Muscle layer of duodenum (tissue), 2 donors: ENCODE data around the gene SMIM24.
A peak's percentile ranks its signal among the peaks of the same experiment; 100 is the strongest.

ENCODE experiments used
- H3K27ac ChIP-seq: one replicate; pipeline ENCODE4 v1.7.0; 2013; ENCODE audit warnings: mild to moderate bottlenecking, low read length
- H3K27me3 ChIP-seq: one replicate; pipeline ENCODE4 v1.7.0; 2013; ENCODE audit warnings: low read depth, mild to moderate bottlenecking, control low read depth, low read length
- H3K36me3 ChIP-seq, 2 donors: one replicate each; pipeline ENCODE4 v1.7.0; 2013; ENCODE audit warnings: low read length in 2 of 2, control low read depth in 1 of 2, mild to moderate bottlenecking in 1 of 2; ENCODE audit not compliant: insufficient read depth in 2 of 2, control insufficient read depth in 1 of 2
- H3K4me1 ChIP-seq, 2 donors: one replicate each; pipeline ENCODE4 v1.7.0; 2013; ENCODE audit warnings: low read length in 2 of 2, mild to moderate bottlenecking in 2 of 2, control low read depth in 1 of 2, moderate library complexity in 1 of 2; ENCODE audit not compliant: insufficient read depth in 2 of 2, control insufficient read depth in 1 of 2
- H3K4me3 ChIP-seq, 2 donors: one replicate each; pipeline ENCODE4 v1.7.0; 2013; ENCODE audit warnings: low read length in 2 of 2, low read depth in 1 of 2, mild to moderate bottlenecking in 1 of 2
- H3K9me3 ChIP-seq, 2 donors: one replicate each; pipeline ENCODE4 v1.7.0; 2013; ENCODE audit warnings: low read length in 2 of 2, control low read depth in 1 of 2, mild to moderate bottlenecking in 1 of 2; ENCODE audit not compliant: control insufficient read depth in 1 of 2
- donor health status: healthy.

SMIM24 gene

DNA sequence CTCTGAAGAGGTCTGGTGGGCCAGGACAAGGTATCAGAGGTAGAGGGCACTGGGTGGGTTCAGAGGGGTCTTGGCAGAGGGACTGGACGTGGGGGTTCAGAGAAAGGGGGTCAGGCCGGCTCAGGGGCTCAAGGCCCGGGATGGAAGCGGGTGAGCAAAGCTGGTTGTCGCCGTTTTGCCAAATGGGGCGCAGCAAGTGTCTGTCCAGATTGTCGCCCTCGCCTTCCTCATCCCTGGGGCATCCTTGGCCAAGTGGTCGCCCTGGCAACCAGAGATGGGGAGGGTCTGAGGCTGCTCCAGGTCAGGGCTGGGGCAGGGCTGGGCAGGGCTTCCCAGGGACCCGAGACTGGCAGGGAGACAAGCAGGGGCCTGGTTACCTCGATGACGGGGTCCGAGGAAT is 13.3 kb upstream of the SMIM24 start:
- Histone ChIP-seq H3K9me3 (no peaks in the 10 kb centered on the region), H3K4me1 (peaks cover 0 to 1% of the 10 kb centered on the region in 2 donors), H3K4me3 (no peak overlapping the region), H3K27me3 (no peaks in the 10 kb centered on the region), H3K27ac (no peak overlapping the region), H3K36me3 (peaks cover 9 to 58% of the 10 kb centered on the region in 2 donors)

DNA sequence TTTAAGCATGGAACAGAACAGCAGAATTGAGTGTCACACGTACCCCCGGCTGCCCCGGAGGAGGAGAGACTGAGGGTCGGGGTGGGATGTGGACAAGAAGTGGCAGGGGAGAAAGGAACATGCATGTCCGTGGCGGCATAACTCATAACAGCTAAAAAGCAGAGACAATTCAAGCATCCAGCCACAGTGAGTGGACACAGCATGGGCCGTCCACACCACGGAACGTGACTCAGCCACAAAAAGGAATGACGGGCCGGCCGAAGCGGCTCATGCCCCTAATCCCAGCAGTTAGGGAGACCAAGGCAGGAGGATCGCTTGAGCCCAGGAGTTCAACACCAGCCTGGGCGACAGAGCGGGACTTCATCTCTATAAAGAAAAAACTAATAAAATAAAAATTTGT is 12.6 kb upstream of the SMIM24 start:
- H3K9me3 ChIP-seq, result no peaks in the 10 kb centered on the region
- no peak overlapping the region for H3K27ac ChIP-seq
- H3K4me1 ChIP-seq, result no peaks in the 10 kb centered on the region
- H3K36me3 ChIP-seq, result peaks cover 9 to 58% of the 10 kb centered on the region in 2 donors
- no peak overlapping the region for H3K4me3 ChIP-seq
- no peaks in the 10 kb centered on the region for H3K27me3 ChIP-seq

DNA sequence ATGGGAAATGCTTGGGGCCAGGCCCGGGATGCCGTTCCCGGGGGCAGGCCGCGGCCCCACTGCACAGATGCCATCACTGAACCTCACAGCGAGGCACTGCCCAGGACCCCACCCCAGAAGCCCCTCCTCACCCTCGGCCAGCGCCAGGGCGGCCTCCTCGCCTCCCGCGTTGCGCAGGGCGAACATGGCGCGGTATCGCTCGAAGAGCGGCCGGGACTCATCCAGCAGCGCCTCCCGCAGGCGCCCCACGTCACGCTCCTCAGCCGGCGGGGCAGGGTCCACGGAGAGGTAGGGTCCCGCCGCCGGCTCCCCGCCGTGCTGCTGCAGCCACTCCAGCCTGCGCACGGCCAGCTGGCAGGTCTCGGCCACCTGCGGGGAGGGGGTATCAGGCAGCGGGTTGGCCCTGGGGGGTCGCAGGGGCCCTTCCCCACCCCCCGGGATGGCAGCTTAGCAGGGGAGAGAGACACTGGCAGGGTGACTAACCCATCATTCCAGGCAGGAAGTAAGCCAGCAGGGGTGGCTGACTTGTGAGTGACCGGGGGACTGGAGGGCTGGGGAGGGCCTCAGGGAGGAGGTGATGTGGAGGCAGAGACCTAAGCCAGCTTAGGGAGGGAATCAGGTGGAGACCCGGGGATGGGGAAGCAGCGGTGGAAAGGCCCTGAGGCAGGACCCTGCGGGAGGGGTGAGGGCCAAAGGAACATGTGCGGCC is 12.0 kb upstream of the SMIM24 start:
- no peak overlapping the region for H3K27ac ChIP-seq
- peaks cover 9 to 58% of the 10 kb centered on the region in 2 donors for H3K36me3 ChIP-seq
- H3K9me3 ChIP-seq, result no peaks in the 10 kb centered on the region
- no peaks in the 10 kb centered on the region for H3K27me3 ChIP-seq
- no peaks in the 10 kb centered on the region for H3K4me1 ChIP-seq
- no peak overlapping the region for H3K4me3 ChIP-seq

DNA sequence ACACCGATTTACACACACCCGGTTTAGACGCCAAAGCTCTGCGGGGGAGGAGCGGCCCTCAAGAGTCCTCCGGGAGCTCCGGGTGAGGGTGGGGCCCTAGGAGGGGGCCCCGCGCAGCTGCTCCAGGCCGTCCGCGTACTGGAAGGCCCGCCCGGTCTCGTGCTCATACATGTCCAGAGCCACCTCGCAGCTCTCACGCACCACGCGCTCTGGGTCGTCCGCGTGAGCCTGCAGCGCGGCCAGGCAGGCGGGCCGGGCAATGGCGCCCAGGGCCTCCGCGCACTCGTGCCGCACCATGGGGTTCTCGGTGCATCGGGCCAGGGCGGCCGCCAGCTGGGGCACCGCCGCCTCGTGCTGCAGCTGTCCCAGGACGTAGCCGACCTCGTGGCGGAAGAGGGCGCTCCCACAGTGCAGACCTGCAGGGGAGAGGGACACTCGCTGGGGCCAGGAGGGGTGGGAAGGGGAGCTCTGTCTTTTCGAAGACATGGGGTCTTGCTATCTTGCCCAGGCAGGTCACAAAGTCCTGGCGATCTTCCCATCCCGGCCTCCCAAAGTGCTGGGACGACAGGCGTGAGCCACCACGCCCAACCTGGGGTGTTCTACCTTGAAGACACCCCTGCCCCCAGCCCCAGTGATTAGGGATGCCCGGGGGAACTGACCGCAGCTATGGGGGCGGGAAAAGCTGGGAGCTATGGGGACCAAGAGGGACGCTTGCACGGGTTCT is 11.2 kb upstream of the SMIM24 start:
- H3K9me3 ChIP-seq, result no peaks in the 10 kb centered on the region
- H3K36me3 ChIP-seq, result peaks cover 9 to 51% of the 10 kb centered on the region in 2 donors
- no peak overlapping the region for H3K27ac ChIP-seq
- no peak overlapping the region for H3K4me3 ChIP-seq
- H3K4me1 ChIP-seq, result no peaks in the 10 kb centered on the region
- no peaks in the 10 kb centered on the region for H3K27me3 ChIP-seq

DNA sequence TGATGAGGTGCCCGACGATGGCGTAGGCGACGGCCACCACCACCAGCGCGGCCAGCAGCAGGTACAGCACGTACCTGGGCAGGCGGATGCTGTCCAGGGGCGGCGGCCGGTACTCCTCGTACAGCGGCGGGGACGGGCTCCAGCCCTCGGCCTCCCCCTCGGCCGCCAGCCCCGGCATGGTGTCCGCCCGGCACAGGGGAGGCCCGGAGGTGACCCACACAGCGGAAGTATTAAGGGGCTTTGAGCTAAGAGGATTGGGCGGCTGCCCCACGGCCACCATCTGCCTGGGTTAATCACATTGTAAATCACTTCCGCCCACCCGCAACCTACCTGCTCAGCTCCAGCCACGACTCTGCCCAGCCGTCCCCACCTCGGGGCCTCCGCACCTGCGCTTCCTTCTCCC is 2.9 kb upstream of the SMIM24 start, which contains the start of gene SMIM44:
SMIM44 (minus strand) TSS at position 216 of the 403 bp plus-strand sequence; CDS start at position 178, 38 bp downstream.
- Histone ChIP-seq H3K4me3 (no peak within 1 kb of the TSS), H3K27me3 (no peaks in the 10 kb centered on the region), H3K4me1 (peaks cover 0 to 4% of the 10 kb centered on the region in 2 donors), H3K9me3 (no peaks in the 10 kb centered on the region), H3K27ac (peak within 1 kb of the TSS; percentile 8), H3K36me3 (no peaks in the 10 kb centered on the region)

DNA sequence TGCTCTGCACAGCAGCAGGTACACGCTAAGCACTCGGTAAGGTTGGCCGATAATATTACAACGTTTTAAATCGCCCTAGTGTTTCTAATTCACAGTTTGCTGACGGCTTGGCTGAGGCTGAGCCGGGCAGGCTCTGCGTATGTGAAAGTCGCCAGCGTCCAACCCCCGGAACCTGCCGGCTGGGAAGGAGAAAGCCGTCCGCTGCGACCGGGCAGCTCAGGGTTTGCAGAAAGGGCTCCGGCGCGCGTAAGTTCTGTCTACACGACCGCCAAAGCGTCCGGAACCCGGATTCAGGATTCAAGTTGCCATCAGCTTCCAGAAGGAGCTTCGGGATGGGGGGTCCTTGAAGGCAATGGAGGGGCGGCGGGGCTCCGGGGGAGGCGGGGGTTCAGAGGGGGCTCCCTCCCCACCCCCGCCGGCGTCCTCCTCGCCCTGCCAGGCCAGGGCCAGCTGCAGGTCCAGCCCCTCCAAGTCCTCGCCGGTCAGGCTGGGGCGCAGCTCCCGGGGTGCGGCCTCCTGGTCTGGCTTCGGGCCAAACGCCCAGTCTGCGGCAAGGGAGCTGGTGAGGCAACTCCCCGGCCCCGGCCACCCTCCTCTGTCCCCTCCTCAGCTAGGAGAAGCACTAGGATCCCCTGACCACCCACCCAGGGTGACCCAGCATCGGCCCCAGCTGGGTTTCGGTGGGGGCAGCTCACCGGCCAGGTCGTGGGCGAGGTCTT is 2.3 kb upstream of the SMIM24 start:
- peak overlapping the region; percentile 8 for H3K27ac ChIP-seq
- no peaks in the 10 kb centered on the region for H3K9me3 ChIP-seq
- H3K4me3 ChIP-seq, result no peak overlapping the region
- peaks cover 0 to 4% of the 10 kb centered on the region in 2 donors for H3K4me1 ChIP-seq
- H3K27me3 ChIP-seq, result no peaks in the 10 kb centered on the region
- H3K36me3 ChIP-seq, result no peaks in the 10 kb centered on the region

DNA sequence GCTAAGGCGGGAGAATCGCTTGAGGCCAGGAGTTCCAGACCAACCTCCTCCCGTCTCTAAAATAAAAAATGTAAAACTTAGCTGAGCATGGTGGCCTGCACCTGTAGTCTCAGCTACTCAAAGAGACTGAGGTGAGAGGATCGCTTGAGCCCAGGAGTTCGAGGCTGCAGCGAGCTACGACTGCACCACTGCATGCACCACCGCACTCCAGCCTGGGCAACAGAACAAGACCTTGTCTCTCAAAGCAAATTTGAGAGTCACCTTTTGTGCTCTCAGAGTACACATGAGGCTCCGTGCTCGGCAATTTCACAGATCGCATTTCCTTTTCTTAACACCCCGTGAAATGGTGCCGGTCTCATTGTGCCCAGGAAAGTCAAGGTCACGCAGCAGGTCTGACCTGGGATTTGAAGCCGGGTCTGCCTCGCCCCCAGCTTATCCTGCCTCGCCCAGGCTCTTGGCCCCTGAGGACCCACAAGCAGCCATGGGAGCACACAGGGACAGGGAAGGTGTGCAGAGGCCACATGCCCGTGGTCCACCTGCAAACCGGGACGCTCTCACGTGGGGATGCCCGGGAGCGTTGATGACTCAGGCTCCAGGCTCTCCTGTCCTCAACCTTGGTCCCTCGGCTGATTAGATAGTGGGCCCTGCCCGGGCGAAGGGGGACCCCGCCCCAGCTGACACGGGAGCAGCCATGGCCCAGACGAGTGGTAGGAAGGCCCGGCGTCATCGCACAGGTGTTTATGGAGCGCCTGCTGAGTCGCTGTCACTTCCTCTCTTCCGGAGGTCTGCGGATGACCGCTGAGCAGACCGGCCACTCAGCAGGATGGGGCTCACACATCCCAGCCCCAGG is 1.1 kb upstream of the SMIM24 start:
- Histone ChIP-seq H3K27me3 (no peaks in the 10 kb centered on the region), H3K4me1 (peaks cover 0 to 4% of the 10 kb centered on the region in 2 donors), H3K4me3 (no peak overlapping the region), H3K9me3 (no peaks in the 10 kb centered on the region), H3K36me3 (no peaks in the 10 kb centered on the region), H3K27ac (peak overlapping the region; percentile 8)

DNA sequence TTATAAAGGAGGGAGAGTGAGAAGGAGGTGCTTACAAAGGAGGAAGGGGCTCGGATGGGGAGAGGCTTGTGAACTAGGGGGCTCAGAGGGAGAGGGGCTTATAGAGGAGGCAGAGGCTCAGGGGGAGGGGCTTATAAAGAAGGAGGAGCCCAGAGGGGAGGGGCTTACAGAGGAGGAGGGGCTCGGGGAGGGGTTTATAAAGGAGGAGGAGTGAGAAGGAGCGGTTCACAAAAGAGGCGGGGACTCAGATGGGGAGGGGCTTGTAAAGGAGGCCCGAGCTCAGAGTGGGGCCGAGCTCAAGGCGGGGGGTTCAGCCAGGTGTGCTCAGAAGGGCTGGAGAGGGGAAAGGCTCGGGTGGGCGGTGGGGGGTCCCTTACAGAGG is 500 bp downstream of the SMIM24 start:
- Histone ChIP-seq H3K9me3 (no peaks in the 10 kb centered on the region), H3K4me3 (no peak overlapping the region), H3K27me3 (no peaks in the 10 kb centered on the region), H3K27ac (no peak overlapping the region), H3K36me3 (no peaks in the 10 kb centered on the region), H3K4me1 (peaks cover 0 to 4% of the 10 kb centered on the region in 2 donors)

DNA sequence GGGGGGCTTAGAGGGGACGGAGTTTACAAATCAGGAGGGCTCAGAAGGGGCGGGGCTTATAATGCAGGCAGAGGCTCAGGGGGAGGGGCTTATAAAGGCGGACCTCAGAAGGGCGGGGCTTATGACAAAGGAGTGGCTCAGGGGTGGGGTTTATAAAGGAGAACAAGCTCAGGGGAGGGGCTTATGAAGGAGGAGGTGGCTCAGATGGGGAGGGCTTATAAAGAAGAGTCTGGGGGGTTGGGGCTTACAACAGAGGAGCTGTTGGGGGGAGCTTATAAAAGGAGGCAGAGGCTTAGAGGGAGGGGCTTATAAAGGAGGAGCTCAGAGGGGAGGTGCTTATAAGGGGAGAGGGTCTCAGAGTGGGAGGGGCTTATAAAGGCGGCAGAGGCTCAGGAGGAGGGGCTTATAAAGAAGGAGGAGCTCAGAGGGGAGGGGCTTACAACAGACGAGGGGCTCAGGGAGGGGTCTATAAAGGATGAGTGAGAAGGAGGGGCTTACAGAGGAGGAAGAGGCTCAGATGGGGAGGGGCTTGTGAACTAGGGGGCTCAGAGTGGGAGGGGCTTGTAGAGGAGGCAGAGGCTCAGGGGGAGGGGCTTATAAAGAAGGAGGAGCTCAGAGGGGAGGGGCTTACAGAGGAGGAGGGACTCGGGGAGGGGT is 1.0 kb downstream of the SMIM24 start:
- no peak overlapping the region for H3K27ac ChIP-seq
- H3K4me3 ChIP-seq, result no peak overlapping the region

DNA sequence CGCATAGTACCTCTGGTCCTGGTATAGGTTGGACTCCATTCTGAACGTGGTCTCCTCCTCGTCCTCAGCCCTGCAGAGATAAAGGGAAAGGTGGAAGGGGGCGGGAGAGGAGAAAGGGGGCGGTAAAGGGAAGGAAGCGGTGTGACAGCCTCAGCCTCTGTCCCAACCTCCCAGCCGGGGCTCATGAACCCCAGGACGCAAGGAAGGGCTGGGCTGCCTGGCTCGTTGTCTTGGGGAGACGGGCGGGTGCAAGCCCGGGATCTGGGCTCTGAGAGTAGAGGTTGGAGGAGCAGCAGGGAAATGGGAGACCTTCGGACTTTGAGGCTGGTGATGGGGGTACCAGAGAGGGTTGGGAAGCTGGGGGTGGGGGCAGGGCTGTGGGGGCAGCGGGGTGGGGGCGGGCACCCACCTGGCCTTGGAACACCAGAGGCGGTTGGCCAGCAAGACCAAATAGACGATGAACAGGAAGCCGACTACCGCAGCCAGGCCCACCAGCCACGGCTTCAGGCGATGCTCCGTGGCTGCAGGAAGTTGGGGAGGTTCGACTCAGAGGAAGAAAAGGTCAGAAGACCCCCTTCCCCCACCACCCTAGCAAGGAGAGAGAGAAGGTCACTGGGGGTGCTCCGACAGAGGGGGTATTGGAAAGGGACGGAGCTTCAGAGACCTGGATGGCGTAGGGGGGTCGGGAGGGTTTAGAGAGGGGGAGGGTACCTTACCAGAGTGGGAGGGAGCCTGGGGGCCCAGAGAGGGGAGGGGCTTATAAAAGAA is 1.7 kb downstream of the SMIM24 start:
- Histone ChIP-seq H3K36me3 (no peaks in the 10 kb centered on the region), H3K27ac (no peak overlapping the region), H3K9me3 (no peaks in the 10 kb centered on the region), H3K27me3 (no peaks in the 10 kb centered on the region), H3K4me3 (no peak overlapping the region), H3K4me1 (peaks cover 0 to 4% of the 10 kb centered on the region in 2 donors)

More for the DNA sequence above, 1.0 kb downstream of the SMIM24 start:
- Histone ChIP-seq H3K4me1 (peaks cover 0 to 4% of the 10 kb centered on the region in 2 donors), H3K9me3 (no peaks in the 10 kb centered on the region), H3K36me3 (no peaks in the 10 kb centered on the region), H3K27me3 (no peaks in the 10 kb centered on the region)
